ENCODE data around the gene CPSF4.
"Not testable (repeated sequence)": the region's sequence is repeated elsewhere in the genome, so short reads cannot be mapped to it uniquely, and the experiment has no call there.

The CPSF4 gene

DNA sequence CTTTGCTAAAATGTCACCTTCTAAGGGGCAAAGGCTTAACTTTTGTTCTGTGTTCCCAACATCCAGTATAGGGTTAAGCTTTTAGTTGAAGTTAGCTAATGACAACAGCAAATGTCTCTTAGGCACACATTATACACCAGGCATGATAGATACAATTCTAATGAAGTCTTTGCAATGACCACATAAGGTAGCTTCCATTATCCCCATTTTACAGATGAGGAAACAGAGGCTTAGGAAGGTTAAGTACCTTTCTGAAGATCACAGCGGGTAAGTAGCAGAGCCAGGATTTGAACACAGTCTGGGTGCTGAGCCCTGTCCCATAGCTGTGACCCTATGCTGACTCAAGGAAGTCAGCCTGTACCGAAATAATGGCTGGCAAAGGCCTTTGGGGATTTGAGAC lies 28.1 kb upstream of the CPSF4 start:
- no peak for TF ChIP-seq HDGF (IDR thresholded peaks at IDR 0.05; ENCODE audit: borderline replicate concordance)
- no peak for TF ChIP-seq LEF1 (IDR thresholded peaks at IDR 0.05; ENCODE audit: borderline replicate concordance)
- TF ChIP-seq ARNT (IDR thresholded peaks at IDR 0.05): no peak
- TF ChIP-seq SP1 (IDR thresholded peaks at IDR 0.05): no peak
- TF ChIP-seq ZNF384 (IDR thresholded peaks at IDR 0.05): no peak
- no peak for TF ChIP-seq BHLHE40 (IDR thresholded peaks at IDR 0.05; ENCODE audit: borderline replicate concordance)
- no peak for TF ChIP-seq SUZ12 (IDR thresholded peaks at IDR 0.05)
- no peak for TF ChIP-seq CTBP1 (IDR thresholded peaks at IDR 0.05; ENCODE audit: borderline replicate concordance)
- no peak for TF ChIP-seq FOXM1 (IDR thresholded peaks at IDR 0.05; ENCODE audit: borderline replicate concordance)
- TF ChIP-seq, protein P1, sequence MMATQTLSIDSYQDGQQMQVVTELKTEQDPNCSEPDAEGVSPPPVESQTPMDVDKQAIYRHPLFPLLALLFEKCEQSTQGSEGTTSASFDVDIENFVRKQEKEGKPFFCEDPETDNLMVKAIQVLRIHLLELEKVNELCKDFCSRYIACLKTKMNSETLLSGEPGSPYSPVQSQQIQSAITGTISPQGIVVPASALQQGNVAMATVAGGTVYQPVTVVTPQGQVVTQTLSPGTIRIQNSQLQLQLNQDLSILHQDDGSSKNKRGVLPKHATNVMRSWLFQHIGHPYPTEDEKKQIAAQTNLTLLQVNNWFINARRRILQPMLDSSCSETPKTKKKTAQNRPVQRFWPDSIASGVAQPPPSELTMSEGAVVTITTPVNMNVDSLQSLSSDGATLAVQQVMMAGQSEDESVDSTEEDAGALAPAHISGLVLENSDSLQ (IDR thresholded peaks at IDR 0.05): no peak
- no peak for TF ChIP-seq NFRKB (IDR thresholded peaks at IDR 0.05)
- no peak for TF ChIP-seq FOXK2 (IDR thresholded peaks at IDR 0.05)
- no peak for TF ChIP-seq TARDBP (IDR thresholded peaks at IDR 0.05)
- ChIA-PET CTCF (no interaction called here), POLR2A (no interaction called here)
- no peak for DNase-seq (ENCODE audit: extremely low spot score)

DNA sequence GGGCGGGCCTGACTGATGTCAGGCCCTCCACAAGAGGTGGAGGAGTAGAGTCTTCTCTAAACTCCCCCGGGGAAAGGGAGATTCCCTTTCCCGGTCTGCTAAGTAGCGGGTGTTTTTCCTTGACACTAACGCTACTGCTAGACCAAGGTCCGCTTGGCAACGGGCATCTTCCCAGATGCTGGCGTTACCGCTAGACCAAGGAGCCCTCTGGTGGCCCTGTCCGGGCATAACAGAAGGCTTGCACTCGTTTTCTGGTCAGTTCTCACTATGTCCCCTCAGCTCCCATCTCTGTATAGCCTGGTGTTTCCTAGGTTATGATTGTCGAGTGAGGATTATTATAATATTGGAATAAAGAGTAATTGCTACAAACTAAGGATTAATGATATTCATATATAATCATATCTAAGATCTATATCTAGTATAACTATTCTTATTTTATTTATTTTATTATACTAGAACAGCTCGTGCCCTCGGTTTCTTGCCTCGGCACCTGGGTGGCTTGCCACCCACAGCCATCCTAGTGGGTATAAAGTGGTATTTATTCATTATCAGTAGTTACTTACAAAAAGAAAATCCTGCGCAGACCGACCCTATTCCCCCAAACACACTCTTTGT lies 23.1 kb upstream of the CPSF4 start:
- DNase-seq (ENCODE audit: extremely low spot score): not testable (repeated sequence)
- CTCF ChIA-PET: interaction anchor here (0.6 kb wide), 1 partner anchor 397 kb away, joined by 3 read pairs; no protein-coding TSS in a partner anchor
- POLR2A ChIA-PET: interaction anchor here (0.8 to 1.2 kb wide), 2 partner anchors 9 to 90 kb away, joined by 3 read pairs; partner anchors contain the start of gene ARPC1A

DNA sequence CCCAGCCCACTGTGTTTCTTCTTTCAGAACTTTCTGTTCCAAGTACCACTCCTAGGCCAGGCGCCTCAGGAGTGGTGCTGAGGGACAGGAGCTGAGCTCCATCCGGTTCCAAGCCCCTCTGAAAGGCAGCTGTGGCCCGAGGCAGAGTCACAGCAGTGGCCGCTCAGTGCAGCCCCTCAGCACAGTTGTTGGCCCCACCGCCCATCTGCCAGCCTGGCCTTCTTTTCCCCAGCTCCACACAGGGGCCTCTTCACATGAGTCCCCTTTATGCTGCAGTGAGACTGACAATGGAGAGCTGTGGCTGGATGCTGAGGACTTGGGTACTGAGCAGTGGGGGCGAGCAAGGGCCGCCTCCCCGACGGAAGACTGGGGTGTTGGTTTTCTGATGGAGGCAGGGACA lies 20.5 kb upstream of the CPSF4 start:
- TF ChIP-seq FOXA1 (IDR thresholded peaks at IDR 0.05) (no peak), FOXK2 (IDR thresholded peaks at IDR 0.05) (no peak), NFRKB (IDR thresholded peaks at IDR 0.05) (no peak), ARNT (IDR thresholded peaks at IDR 0.05) (no peak)
- DNase-seq (ENCODE audit: extremely low spot score): no peak
- ChIA-PET POLR2A (interaction anchor here (1.3 kb wide), 1 partner anchor 9 kb away, joined by 3 read pairs; the partner anchor contains the start of genes BUD31 and PDAP1), CTCF (no interaction called here)

DNA sequence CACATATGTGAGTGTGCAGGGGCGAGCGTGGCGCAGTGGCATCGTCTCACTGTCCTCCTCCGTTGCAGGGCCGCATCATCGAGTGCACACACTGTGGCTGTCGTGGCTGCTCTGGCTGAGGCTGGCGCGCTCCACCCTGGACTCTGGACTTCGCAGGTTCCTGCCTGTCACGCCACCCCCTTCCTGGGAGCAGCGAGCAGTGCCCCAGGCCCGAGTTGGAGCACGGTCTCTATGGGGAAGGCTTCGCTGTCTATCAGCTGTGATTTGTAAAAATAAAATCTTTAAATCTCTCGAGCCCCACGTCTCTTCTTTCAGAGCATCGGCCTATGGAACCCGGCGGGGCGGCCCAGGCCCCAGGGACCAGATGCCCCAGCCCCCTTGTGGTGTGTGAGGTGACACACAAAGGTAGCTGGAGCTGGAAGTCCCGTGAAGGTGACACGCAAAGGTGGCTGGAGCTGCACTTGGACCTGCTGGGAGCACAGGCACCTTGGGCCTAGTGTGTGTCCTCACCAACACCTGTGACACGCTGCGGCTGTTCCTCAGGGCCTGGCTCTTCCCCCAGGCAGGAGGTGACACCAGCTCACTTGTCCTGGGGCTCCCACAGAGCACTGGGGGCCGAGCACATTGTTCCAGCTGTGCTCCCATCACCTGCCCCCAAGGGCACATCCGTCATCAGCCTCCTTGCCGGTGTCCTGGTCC lies 19.3 kb upstream of the CPSF4 start:
- CTCF ChIA-PET: no interaction called here
- no peak for DNase-seq (ENCODE audit: extremely low spot score)

DNA sequence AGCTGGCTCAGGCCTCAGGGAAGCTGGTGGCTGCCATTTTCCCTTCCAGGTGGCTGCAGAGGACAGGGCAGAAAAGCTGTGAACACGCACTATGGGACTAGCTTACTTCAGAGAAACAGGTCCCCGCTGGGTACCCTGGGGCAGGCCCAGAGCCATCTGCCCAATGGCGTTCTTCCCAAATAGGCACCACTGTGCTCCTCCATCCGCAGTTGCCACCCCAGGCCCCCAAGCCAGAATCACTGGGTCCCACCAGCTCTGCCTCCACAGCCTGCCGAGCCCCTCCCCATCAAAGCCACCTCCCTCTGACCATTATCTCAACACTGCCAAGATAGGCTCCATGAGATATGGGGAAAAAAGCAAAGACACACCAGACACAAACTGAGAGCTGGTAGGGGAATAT lies 18.5 kb upstream of the CPSF4 start:
- TF ChIP-seq ARNT (IDR thresholded peaks at IDR 0.05): no peak
- ChIA-PET POLR2A (no interaction called here), CTCF (no interaction called here)
- no peak for DNase-seq (ENCODE audit: extremely low spot score)

More for the DNA sequence above, 19.3 kb upstream of the CPSF4 start:
- POLR2A ChIA-PET: no interaction called here
- TF ChIP-seq SUZ12 (IDR thresholded peaks at IDR 0.05): no peak
- TF ChIP-seq, protein P1 (IDR thresholded peaks at IDR 0.05): no peak
- no peak for TF ChIP-seq L3MBTL2 (conservative IDR thresholded peaks at IDR 0.05)
- TF ChIP-seq NFRKB (IDR thresholded peaks at IDR 0.05): no peak
- no peak for TF ChIP-seq ZNF384 (IDR thresholded peaks at IDR 0.05)
- no peak for TF ChIP-seq FOXM1 (IDR thresholded peaks at IDR 0.05; ENCODE audit: borderline replicate concordance)
- no peak for TF ChIP-seq FOXA1 (IDR thresholded peaks at IDR 0.05)
- no peak for TF ChIP-seq HDGF (IDR thresholded peaks at IDR 0.05; ENCODE audit: borderline replicate concordance)
- TF ChIP-seq SP1 (IDR thresholded peaks at IDR 0.05): no peak
- TF ChIP-seq ARNT (IDR thresholded peaks at IDR 0.05): no peak

DNA sequence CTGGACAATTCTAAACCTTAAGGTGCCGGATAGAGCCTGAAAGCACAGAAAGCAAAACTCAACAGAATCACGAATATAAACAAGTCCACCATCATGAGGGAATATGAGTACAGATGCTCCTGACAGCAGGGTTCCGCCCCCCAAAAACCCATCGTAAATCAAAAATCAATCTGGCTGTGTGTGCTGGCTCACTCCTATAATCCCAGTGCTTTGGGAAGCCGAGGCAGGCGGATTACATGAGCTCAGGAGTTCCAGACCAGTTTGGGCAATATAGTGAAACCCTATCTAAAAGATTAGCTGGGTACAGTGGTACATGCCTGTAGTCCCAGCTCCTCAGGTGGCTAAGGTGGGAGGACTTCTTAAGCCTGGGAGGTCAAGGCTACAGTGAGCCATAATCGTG lies 17.8 kb upstream of the CPSF4 start:
- ChIA-PET CTCF (no interaction called here), POLR2A (interaction anchor here (1.1 kb wide), 1 partner anchor 12 kb away, joined by 6 read pairs; the partner anchor contains the start of genes BUD31 and PDAP1)
- TF ChIP-seq NFRKB (IDR thresholded peaks at IDR 0.05) (no peak), CTBP1 (IDR thresholded peaks at IDR 0.05; ENCODE audit: borderline replicate concordance) (no peak), HDGF (IDR thresholded peaks at IDR 0.05; ENCODE audit: borderline replicate concordance) (no peak), LEF1 (IDR thresholded peaks at IDR 0.05; ENCODE audit: borderline replicate concordance) (no peak), L3MBTL2 (conservative IDR thresholded peaks at IDR 0.05) (no peak), SUZ12 (IDR thresholded peaks at IDR 0.05) (no peak), FOXA1 (IDR thresholded peaks at IDR 0.05) (no peak), FOXK2 (IDR thresholded peaks at IDR 0.05) (no peak)
- TF ChIP-seq, protein P1 (IDR thresholded peaks at IDR 0.05): no peak
- DNase-seq (ENCODE audit: extremely low spot score): no peak

DNA sequence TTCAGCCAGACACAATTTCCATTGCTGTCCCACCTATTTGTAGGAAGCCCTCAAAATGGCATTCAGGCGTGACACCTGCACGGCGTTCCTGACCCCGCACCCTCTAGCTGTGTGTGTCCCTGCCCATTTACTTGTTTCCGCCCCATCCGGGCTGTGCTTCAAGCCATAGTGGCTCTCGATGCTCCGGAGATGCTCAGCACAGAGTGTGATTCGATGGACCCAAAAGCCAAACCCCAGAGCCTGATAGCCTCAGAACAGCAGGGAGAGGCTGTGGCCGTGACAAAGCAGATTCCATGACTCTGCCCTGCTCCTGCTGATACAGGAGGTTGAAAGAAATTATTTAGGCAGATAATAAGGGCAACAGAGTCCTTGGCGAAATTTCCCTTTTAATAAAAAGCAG lies 16.6 kb upstream of the CPSF4 start:
- POLR2A ChIA-PET: interaction anchor here (1.0 to 3.7 kb wide), 2 partner anchors 13 to 16 kb away, joined by 3 to 16 read pairs; partner anchors contain the start of genes BUD31, CPSF4, PDAP1 and PTCD1
- CTCF ChIA-PET: no interaction called here
- no peak for TF ChIP-seq BHLHE40 (IDR thresholded peaks at IDR 0.05; ENCODE audit: borderline replicate concordance)
- TF ChIP-seq ELF4 (IDR thresholded peaks at IDR 0.05): no peak
- TF ChIP-seq ZNF384 (IDR thresholded peaks at IDR 0.05): no peak
- TF ChIP-seq FOXK2 (IDR thresholded peaks at IDR 0.05): no peak
- TF ChIP-seq NFRKB (IDR thresholded peaks at IDR 0.05): no peak
- no peak for TF ChIP-seq CTBP1 (IDR thresholded peaks at IDR 0.05; ENCODE audit: borderline replicate concordance)
- TF ChIP-seq ARNT (IDR thresholded peaks at IDR 0.05): no peak
- TF ChIP-seq SP1 (IDR thresholded peaks at IDR 0.05): no peak
- no peak for TF ChIP-seq HDGF (IDR thresholded peaks at IDR 0.05; ENCODE audit: borderline replicate concordance)
- no peak for TF ChIP-seq SUZ12 (IDR thresholded peaks at IDR 0.05)
- TF ChIP-seq FOXM1 (IDR thresholded peaks at IDR 0.05; ENCODE audit: borderline replicate concordance): no peak
- TF ChIP-seq, protein P1 (IDR thresholded peaks at IDR 0.05): no peak
- no peak for TF ChIP-seq FOXA1 (IDR thresholded peaks at IDR 0.05)
- no peak for TF ChIP-seq L3MBTL2 (conservative IDR thresholded peaks at IDR 0.05)
- TF ChIP-seq TARDBP (IDR thresholded peaks at IDR 0.05): no peak
- no peak for DNase-seq (ENCODE audit: extremely low spot score)
